ENCODE measurements around the gene GABARAPL1.
"Not testable (repeated sequence)": the region's sequence is repeated elsewhere in the genome, so short reads cannot be mapped to it uniquely, and the experiment has no call there.

GABARAPL1 gene

GRCh38 chr12:10182354-10183049 is 30.2 kb upstream of the GABARAPL1 start:
- TF ChIP-seq CTCF (IDR thresholded peaks at IDR 0.05; ENCODE audit: insufficient read depth, low read length, poor library complexity, severe bottlenecking): no peak
- DNase-seq (ENCODE audit: extremely low read depth, insufficient read length): no peak
- Histone ChIP-seq H3K27me3 (replicated peaks; ENCODE audit: control insufficient read depth, insufficient read depth, low read length) (peaks cover 2% of the 10 kb centered on the region), H3K36me3 (ENCODE audit: control insufficient read depth, insufficient read depth, low read length) (no peaks in the 10 kb centered on the region), H3K4me3 (replicated peaks; ENCODE audit: low read depth, low read length) (no peak overlapping the region)

- peaks cover 2% of the 10 kb centered on the region for H3K27me3 ChIP-seq (replicated peaks; ENCODE audit: control insufficient read depth, insufficient read depth, low read length)
- no peak overlapping the region for H3K4me3 ChIP-seq (replicated peaks; ENCODE audit: low read depth, low read length)
- H3K36me3 ChIP-seq (ENCODE audit: control insufficient read depth, insufficient read depth, low read length): no peaks in the 10 kb centered on the region
- TF ChIP-seq CTCF (IDR thresholded peaks at IDR 0.05; ENCODE audit: insufficient read depth, low read length, poor library complexity, severe bottlenecking): no peak
- DNase-seq (ENCODE audit: extremely low read depth, insufficient read length): no peak
Observed at GRCh38 chr12:10184261-10184843, 28.3 kb upstream of the GABARAPL1 start.

- no peak for DNase-seq (ENCODE audit: extremely low read depth, insufficient read length)
- Histone ChIP-seq H3K36me3 (ENCODE audit: control insufficient read depth, insufficient read depth, low read length) (no peaks in the 10 kb centered on the region), H3K27me3 (replicated peaks; ENCODE audit: control insufficient read depth, insufficient read depth, low read length) (peaks cover 2% of the 10 kb centered on the region), H3K4me3 (replicated peaks; ENCODE audit: low read depth, low read length) (no peak overlapping the region)
- TF ChIP-seq CTCF (IDR thresholded peaks at IDR 0.05; ENCODE audit: insufficient read depth, low read length, poor library complexity, severe bottlenecking): no peak
Observed at GRCh38 chr12:10186299-10186698, 26.4 kb upstream of the GABARAPL1 start.

GRCh38 chr12:10186958-10187357 is 25.7 kb upstream of the GABARAPL1 start:
- not testable (repeated sequence) for H3K4me3 ChIP-seq (replicated peaks; ENCODE audit: low read depth, low read length); H3K27me3 ChIP-seq (replicated peaks; ENCODE audit: control insufficient read depth, insufficient read depth, low read length); H3K36me3 ChIP-seq (ENCODE audit: control insufficient read depth, insufficient read depth, low read length)

GRCh38 chr12:10189653-10190052 is 23.0 kb upstream of the GABARAPL1 start:
- Histone ChIP-seq H3K36me3 (ENCODE audit: control insufficient read depth, insufficient read depth, low read length) (no peaks in the 10 kb centered on the region), H3K4me3 (replicated peaks; ENCODE audit: low read depth, low read length) (no peak overlapping the region), H3K27me3 (replicated peaks; ENCODE audit: control insufficient read depth, insufficient read depth, low read length) (peaks cover 2% of the 10 kb centered on the region)
- DNase-seq (ENCODE audit: extremely low read depth, insufficient read length): no peak
- no peak for TF ChIP-seq CTCF (IDR thresholded peaks at IDR 0.05; ENCODE audit: insufficient read depth, low read length, poor library complexity, severe bottlenecking)

More at GRCh38 chr12:10186958-10187357, 25.7 kb upstream of the GABARAPL1 start:
- not testable (repeated sequence) for DNase-seq (ENCODE audit: extremely low read depth, insufficient read length)

GRCh38 chr12:10190558-10191388 is 21.9 kb upstream of the GABARAPL1 start:
- TF ChIP-seq CTCF (IDR thresholded peaks at IDR 0.05; ENCODE audit: insufficient read depth, low read length, poor library complexity, severe bottlenecking): peak; percentile 85
- DNase-seq (ENCODE audit: extremely low read depth, insufficient read length): no peak
- H3K27me3 ChIP-seq (replicated peaks; ENCODE audit: control insufficient read depth, insufficient read depth, low read length): peaks cover 2% of the 10 kb centered on the region

More at GRCh38 chr12:10190558-10191388, 21.9 kb upstream of the GABARAPL1 start:
- Histone ChIP-seq H3K4me3 (replicated peaks; ENCODE audit: low read depth, low read length) (no peak overlapping the region), H3K36me3 (ENCODE audit: control insufficient read depth, insufficient read depth, low read length) (no peaks in the 10 kb centered on the region)

All from GM06990 (cell line).